AG09319 (cell line): ENCODE data around the gene MRPL1.

Experiments used
- DNase-seq: peaks from one replicate; pipeline ENCODE4 v3.0.0-alpha.2; 2010; ENCODE audit warnings: low read depth; ENCODE audit errors: extremely low read depth
- TF ChIP-seq, protein P1 (sequence below): IDR thresholded peaks from 2 replicates; pipeline ENCODE4 v1.5.1; 2011; ENCODE audit warnings: low read depth, mild to moderate bottlenecking, inconsistent platforms, low read length, moderate library complexity

The MRPL1 gene

DNA sequence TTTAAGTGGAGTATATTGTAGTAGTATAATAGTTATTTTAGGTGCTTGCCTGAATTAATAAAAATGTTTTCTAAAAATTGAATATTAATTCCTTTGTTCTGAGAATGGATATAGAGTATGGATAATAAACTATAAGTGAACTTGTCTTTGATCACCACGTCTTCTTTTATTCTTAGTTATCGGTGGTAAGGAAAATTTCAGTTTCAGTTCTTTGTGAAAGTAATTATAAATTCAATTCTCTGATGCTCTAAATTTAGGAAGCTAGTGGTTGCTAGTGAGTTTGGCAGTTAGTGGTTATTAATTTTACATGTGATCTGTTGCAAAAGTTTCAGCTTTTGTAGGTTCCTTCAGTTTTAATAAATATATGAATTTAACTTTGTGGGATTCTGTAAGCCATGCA, 30.8 kb downstream of the MRPL1 start:
- no peak for DNase-seq
- TF ChIP-seq, protein P1, sequence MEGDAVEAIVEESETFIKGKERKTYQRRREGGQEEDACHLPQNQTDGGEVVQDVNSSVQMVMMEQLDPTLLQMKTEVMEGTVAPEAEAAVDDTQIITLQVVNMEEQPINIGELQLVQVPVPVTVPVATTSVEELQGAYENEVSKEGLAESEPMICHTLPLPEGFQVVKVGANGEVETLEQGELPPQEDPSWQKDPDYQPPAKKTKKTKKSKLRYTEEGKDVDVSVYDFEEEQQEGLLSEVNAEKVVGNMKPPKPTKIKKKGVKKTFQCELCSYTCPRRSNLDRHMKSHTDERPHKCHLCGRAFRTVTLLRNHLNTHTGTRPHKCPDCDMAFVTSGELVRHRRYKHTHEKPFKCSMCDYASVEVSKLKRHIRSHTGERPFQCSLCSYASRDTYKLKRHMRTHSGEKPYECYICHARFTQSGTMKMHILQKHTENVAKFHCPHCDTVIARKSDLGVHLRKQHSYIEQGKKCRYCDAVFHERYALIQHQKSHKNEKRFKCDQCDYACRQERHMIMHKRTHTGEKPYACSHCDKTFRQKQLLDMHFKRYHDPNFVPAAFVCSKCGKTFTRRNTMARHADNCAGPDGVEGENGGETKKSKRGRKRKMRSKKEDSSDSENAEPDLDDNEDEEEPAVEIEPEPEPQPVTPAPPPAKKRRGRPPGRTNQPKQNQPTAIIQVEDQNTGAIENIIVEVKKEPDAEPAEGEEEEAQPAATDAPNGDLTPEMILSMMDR, result no peak

DNA sequence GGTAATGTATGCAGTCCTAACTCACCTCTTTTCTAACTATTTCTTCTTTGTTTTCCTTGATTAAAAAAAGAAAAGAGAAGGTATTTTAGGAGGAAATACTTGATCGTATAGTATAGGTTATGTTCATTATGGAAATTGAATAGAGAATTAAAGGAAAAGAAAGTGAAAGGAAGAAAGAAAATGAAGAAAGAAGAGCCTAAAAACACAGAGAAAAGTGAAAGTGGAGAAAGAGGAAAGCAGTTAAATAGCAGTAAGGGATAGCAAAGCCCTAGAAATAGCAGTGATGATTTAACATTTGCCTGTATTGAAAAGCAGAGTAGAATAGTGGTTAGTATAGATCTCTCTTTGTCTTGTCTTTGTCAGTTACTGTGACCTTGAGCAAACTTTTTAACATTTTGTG, 37.0 kb downstream of the MRPL1 start:
- DNase-seq, result no peak
- TF ChIP-seq, protein P1, result no peak

DNA sequence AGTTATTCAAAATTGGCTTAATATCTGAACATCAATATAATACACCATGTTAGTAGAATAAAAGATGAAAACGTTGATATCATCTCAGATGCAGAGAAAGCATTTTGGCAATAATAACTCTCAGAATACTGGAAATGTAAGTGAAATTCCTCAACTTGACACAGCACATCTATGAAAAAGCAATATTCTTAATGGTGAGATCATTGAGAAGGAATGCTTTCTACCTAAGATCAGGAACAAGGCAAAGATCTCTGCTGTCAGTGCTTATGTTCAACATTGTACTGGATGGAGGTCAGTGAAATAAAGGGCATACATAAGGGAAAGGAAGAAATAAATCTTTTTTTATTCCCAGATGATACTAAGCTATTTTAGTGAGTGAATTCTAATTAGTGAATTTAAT, 40.6 kb downstream of the MRPL1 start:
- TF ChIP-seq, protein P1, result no peak
- DNase-seq, result no peak

DNA sequence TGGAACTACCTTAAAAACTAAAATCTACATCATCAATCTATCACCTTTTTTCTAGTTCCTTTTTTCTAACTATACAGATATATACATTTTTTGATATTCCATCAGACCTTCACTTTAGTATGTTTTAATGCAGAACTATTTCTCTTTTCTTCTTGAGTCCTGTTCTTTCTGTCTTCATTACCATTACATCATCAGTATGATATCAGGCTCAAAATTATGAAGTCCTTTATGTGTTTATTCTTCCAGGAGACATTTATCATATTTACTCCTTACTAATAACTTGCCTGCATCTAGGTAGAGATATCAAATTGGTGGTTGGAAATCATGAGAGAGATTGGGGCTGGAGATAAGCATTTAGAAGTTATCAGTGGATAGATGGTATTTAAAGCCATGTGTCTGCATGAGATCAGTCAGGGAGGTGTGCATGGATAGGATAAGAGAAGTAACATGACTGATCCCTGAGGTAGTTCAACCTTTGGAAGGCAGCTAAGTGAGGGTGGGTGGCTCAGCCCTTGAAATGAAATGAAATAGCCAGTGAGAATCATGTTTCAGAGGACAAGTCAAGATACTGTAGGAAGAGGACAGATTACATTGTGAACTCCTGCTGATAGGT, 43.1 kb downstream of the MRPL1 start:
- TF ChIP-seq, protein P1, result no peak
- no peak for DNase-seq

DNA sequence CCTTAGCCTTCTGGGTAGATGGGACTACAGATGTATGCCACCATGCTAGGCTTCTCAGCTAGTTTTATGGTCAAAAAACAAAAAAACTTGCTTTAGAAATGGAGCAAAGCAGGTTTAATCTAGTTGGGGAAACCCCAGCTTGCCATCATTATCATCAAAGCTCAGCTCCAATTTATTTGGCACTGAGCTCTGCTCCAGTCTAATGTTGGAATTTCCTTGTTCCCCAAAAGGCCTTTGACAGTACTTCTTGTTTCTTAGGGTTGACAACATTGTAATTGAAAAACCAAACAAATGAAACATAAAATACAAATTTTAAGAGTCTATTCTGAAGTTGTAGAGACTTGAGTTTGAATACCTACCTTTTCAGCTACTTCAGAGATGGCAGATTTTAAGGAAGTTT, 48.0 kb downstream of the MRPL1 start:
- TF ChIP-seq, protein P1, result no peak
- no peak for DNase-seq

DNA sequence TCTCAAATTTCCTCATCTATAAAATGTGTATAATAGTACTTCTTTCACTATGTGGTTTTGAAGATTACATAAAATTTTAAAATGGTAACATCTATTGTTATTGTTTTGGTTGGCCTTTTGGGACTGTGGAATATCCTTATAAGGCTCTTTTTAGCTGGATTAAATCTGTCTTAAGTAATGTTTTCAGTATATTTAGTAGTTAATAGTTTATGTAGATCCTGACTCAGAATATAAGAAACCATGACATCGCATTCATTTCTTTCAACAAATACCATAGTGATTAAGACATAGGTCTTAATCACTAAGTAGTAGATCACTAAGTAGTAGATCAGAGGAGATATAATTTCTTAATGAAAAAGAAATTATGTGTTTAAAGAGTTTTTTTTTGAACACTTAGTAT, 48.5 kb downstream of the MRPL1 start:
- DNase-seq, result no peak
- TF ChIP-seq, protein P1, result no peak

DNA sequence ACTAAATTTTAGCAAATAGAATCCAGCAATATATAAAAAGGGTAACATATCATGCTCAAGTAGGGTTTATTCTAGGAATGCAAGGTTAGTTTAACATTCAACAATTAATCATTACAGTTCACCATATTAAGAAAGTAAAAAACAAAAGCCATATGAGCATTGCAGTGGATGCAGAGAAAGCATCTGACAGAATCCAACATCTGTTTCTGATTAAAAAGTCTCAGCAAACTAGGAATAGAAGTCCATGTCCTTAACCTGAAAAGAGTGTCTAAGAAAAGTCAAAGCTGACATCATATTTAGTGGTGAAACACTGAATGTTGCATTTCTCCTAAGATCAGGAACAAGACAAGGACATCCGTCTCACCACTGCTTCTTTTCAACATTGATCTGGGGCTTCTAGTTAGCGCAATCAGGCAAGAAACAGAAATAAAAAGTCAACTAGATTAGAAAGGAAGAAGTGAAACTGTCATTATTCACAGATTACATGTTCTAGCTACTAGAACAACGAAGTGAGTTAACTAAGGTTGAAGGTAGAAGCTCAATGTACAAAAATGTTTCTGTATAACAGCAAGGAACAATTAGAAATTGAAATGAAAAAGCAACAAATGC, 49.3 kb downstream of the MRPL1 start:
- DNase-seq, result no peak
- TF ChIP-seq, protein P1, result no peak
